H4 (cell line): ENCODE measurements around the gene ANO3. TPM values are rescaled to one million over a fixed set of nuclear protein-coding genes. Genes with fewer than 3 reads are reported as not detected.

Experiments
- DNase-seq: peaks from one replicate; pipeline ENCODE4 v3.0.0-alpha.2; 2015; ENCODE audit warnings: low spot score
- total RNA-seq: library from RNA; depleted of rRNA; stranded (reverse); fragments of >200 nt; shearing (Covaris generic); gene quantifications from 2 replicates; pipeline ENCODE4 v1.2.3, GENCODE V29; 2014; rRNA removed

The ANO3 gene
- total RNA-seq, 1 experiment from 2014 or later = 0.45 TPM

DNA sequence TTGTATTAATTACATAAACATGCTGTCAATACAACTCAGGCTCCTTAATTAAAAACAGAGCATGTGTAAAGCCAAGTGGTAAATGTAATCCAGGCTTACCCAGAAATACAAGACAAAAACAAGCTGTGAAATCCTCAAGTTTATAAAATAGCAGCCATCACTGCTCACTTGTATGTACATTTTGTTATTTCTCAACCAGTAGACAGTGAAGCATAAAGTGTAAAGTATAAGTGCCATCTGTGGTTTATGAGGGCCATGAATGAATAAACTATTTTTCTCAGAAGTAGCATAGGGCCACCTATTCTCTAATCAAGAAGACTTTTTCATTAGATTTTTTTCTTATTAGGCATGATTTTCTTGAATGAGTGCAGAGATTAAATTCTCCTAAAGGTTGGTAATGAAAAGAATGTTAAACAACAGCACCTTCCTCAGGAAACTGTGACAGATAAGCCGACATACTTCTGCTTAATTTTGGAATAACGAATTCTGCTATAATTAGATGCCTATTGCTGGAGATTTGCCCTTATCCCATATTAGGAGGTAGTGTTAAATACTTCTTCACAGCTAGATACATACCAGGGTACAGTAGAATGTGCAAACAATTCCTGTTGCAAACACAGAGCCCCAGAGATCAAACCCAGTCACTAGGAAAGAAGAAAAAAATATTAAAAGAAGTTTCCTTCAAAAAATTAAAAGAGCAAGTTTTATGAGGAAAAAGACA is 377.0 kb downstream of the ANO3 start:
- DNase-seq = no peak

DNA sequence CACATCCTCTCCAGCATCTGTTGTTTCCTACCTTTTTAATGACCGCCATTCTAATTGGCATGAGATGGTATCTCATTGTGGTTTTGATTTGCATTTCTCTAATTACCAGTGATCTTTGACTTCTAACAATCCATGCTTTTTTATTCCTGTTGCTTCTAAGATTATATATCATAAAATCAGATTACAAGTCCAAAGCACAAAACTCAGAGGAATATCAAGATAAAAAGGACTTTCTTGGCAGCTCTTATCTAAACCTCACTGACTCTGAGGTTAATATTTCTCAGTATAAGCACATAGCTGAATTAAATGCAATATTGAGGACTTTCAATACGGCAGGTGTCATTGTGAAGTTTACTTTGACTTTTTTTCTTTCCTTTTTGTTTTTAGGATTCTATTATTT is 378.6 kb downstream of the ANO3 start:
- no peak for DNase-seq

DNA sequence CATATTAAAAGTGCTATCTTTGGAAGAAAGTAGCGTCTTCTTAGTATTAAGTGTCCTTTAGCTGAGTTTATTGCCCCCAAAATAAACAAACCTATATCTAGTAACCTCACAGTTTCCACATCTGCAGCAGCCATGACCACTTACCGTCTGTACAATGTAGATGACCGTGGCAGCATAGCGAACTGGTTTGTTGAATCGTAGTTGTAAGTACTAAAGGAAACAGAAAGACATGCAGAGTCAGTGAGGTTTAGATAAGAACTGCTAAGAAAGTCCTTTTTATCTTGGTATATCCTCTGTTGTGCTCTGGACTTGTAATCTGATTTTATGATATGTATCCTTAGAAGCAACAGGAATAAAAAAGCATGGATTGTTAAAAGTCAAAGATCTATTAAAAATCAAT is 380.6 kb downstream of the ANO3 start:
- no peak for DNase-seq

Other genes with a start within 250 kb of the ANO3 start
- 5.9 and 9.3 TPM in 2 replicates for gene MUC15, start 240.1 kb downstream of the ANO3 start, total RNA-seq